PC-9 (cell line): Measurements from ENCODE around the gene ROGDI.

Source experiments
- CTCF ChIP-seq: fragments of 200-600 bp; sonication (generic); conservative IDR thresholded peaks from 2 replicates; pipeline ENCODE4 v1.6.1; 2017; ENCODE audit warnings: mixed run types, antibody characterized with exemption, mild to moderate bottlenecking, moderate library complexity
- EZH2 ChIP-seq: fragments of 200-600 bp; sonication (generic); IDR thresholded peaks from 2 replicates; pipeline ENCODE4 v1.8.0; 2017; ENCODE audit warnings: antibody characterized with exemption, low read depth

DNA sequence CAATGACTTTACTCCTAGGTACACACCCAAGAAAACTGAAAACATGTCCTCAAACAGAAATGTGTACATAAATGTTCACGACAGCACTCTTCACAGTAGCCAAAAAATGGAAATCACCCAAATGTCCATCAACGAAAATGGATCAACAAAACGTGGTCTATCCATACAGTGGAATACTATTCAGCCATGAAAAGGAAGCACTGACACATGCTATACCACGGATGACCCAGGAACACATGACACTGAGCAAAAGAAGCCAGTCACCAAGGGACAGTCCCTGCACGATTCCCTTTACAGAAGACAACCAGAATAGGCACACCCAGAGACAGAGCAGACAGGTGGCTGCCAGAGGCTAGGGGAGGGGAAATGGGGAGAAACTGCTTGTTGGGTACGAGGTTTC is 46.7 kb downstream of the ROGDI start:
- TF ChIP-seq CTCF (no peak), EZH2 (no peak)
